22Rv1 (cell line): ENCODE data around the gene MPST.
"Not testable (repeated sequence)": the region's sequence is repeated elsewhere in the genome, so short reads cannot be mapped to it uniquely, and the experiment has no call there.

Experiments used
- H3K27ac ChIP-seq: fragments of 450-650 bp; 2 replicates; pipeline ENCODE4 v1.5.1; 2017
- CTCF ChIP-seq: fragments of 450-650 bp; IDR thresholded peaks from 2 replicates; pipeline ENCODE4 v1.5.1; 2017; ENCODE audit warnings: mild to moderate bottlenecking
- ZFX ChIP-seq: fragments of 450-650 bp; IDR thresholded peaks from 2 replicates; pipeline ENCODE4 v1.6.1; 2017; ENCODE audit warnings: antibody characterized with exemption, borderline replicate concordance

Gene MPST

GRCh38 chr22:37065961-37066360 is 46.4 kb downstream of the MPST start:
- TF ChIP-seq ZFX (no peak), CTCF (no peak)

GRCh38 chr22:37067428-37067827 is 47.9 kb downstream of the MPST start:
- no peak for TF ChIP-seq ZFX
- no peak for TF ChIP-seq CTCF

More at GRCh38 chr22:37065961-37066360, 46.4 kb downstream of the MPST start:
- H3K27ac ChIP-seq, result no peak overlapping the region

GRCh38 chr22:37068859-37069258 is 49.3 kb downstream of the MPST start:
- no peak overlapping the region for H3K27ac ChIP-seq
- TF ChIP-seq CTCF (no peak), ZFX (no peak)

More at GRCh38 chr22:37067428-37067827, 47.9 kb downstream of the MPST start:
- H3K27ac ChIP-seq, result no peak overlapping the region

GRCh38 chr22:37069319-37069718 is 49.8 kb downstream of the MPST start:
- TF ChIP-seq ZFX, result no peak
- no peak for TF ChIP-seq CTCF
- H3K27ac ChIP-seq, result no peak overlapping the region

GRCh38 chr22:37069719-37070118 is 50.2 kb downstream of the MPST start:
- TF ChIP-seq ZFX, result no peak
- TF ChIP-seq CTCF, result no peak
- no peak overlapping the region for H3K27ac ChIP-seq

- TF ChIP-seq CTCF (no peak), ZFX (no peak)
Measured at GRCh38 chr22:37070334-37070733, 50.8 kb downstream of the MPST start.

GRCh38 chr22:37070744-37071143 is 51.2 kb downstream of the MPST start:
- TF ChIP-seq ZFX, result no peak
- TF ChIP-seq CTCF, result no peak

More at GRCh38 chr22:37070334-37070733, 50.8 kb downstream of the MPST start:
- H3K27ac ChIP-seq, result no peak overlapping the region

GRCh38 chr22:37071850-37072592 is 52.5 kb downstream of the MPST start:
- H3K27ac ChIP-seq, result not testable (repeated sequence)

More at GRCh38 chr22:37070744-37071143, 51.2 kb downstream of the MPST start:
- no peak overlapping the region for H3K27ac ChIP-seq
